Omental fat pad (tissue), 4 donors: ENCODE measurements around the gene DSC3. TPM values are rescaled to one million over a fixed set of nuclear protein-coding genes. Genes with fewer than 3 reads are reported as not detected.

ENCODE experiments used
- ATAC-seq: fragments of 150-250 bp; one replicate; pipeline ENCODE4 v1.9.1; 2016; ENCODE audit warnings: mild to moderate bottlenecking, moderate library complexity; ENCODE audit not compliant: low FRiP score
- DNase-seq: peaks from one replicate; pipeline ENCODE4 v3.0.0-alpha.2; 2019; ENCODE audit warnings: low spot score
- total RNA-seq, 4 donors: library from RNA; depleted of rRNA; stranded (reverse); fragments of >200 nt; gene quantifications; one replicate each; pipeline ENCODE4 v1.1.0, GENCODE V29; 2016
- TF ChIP-seq, protein P1 (sequence below), 3 donors: fragments of 450-650 bp; IDR thresholded peaks; one replicate each; pipeline ENCODE4 v1.5.1; 2016 to 2017; ENCODE audit warnings: antibody characterized with exemption in 3 of 3, mild to moderate bottlenecking in 3 of 3, moderate library complexity in 2 of 3

DSC3 gene
- total RNA-seq, 4 donors from 2014 or later = 0.32 to 60.2 (median 20.9) TPM

GRCh38 chr18:30992231-30992630, 50.3 kb downstream of the DSC3 start:
- TF ChIP-seq, protein P1, sequence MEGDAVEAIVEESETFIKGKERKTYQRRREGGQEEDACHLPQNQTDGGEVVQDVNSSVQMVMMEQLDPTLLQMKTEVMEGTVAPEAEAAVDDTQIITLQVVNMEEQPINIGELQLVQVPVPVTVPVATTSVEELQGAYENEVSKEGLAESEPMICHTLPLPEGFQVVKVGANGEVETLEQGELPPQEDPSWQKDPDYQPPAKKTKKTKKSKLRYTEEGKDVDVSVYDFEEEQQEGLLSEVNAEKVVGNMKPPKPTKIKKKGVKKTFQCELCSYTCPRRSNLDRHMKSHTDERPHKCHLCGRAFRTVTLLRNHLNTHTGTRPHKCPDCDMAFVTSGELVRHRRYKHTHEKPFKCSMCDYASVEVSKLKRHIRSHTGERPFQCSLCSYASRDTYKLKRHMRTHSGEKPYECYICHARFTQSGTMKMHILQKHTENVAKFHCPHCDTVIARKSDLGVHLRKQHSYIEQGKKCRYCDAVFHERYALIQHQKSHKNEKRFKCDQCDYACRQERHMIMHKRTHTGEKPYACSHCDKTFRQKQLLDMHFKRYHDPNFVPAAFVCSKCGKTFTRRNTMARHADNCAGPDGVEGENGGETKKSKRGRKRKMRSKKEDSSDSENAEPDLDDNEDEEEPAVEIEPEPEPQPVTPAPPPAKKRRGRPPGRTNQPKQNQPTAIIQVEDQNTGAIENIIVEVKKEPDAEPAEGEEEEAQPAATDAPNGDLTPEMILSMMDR (IDR thresholded peaks at IDR 0.05) = no peak
- DNase-seq = no peak
- no peak for ATAC-seq

DNA sequence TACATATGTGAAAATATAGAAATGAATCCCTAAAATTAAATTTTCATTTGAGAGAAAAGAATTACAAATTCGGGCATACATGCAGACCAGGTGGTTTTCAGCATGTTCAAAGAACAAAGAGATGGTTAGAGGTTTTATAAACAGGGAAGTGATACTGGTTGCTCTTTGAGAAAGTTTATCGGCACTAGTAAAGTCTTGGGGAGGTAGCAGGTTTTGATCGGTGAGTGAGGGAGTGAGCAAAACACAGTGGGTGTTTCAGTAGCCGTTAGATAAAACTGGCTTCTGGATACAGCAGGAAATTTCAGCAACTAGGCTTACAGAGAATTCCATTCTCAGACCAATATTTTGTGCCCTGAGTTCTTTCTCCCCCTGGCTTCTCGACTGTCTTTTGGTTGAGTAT, 51.1 kb downstream of the DSC3 start:
- no peak for DNase-seq
- no peak for ATAC-seq
- TF ChIP-seq, protein P1 (IDR thresholded peaks at IDR 0.05) = no peak

GRCh38 chr18:30989141-30989540, 53.4 kb downstream of the DSC3 start:
- no peak for DNase-seq
- no peak for ATAC-seq
- TF ChIP-seq, protein P1 (IDR thresholded peaks at IDR 0.05) = no peak

- no peak for DNase-seq
- TF ChIP-seq, protein P1 (IDR thresholded peaks at IDR 0.05) = no peak
- ATAC-seq = no peak
These were observed 54.1 kb downstream of the DSC3 start for GRCh38 chr18:30988440-30988839.

- DNase-seq = peak; percentile 32
- ATAC-seq = peak; percentile 99
- TF ChIP-seq, protein P1 (IDR thresholded peaks at IDR 0.05) = no peak
These were observed 54.9 kb downstream of the DSC3 start for GRCh38 chr18:30987467-30988241.

DNA sequence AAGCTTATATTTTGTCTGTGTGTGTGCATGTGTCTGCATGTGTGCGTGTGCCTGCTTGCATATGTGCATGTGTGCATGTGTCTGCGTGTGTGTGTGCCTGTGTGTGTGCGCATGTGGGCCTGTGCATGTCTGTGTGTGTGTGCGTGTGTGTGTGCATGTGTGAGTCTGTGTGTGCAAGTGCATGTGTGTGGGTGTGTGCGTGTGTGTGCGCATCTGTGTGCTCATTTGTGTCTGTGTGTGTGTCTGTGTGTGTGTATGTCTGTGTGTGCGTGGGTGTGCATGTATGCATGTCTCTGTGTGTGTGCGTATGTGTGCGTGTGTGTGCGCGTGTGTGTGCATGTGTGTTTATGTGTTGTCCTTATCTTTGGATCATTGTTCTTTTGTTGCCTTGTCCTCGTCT, 56.8 kb downstream of the DSC3 start:
- no peak for ATAC-seq
- TF ChIP-seq, protein P1 (IDR thresholded peaks at IDR 0.05) = no peak

More for the DNA sequence above, 56.8 kb downstream of the DSC3 start:
- DNase-seq = no peak
